Pons (tissue), 1 donor: Measurements from ENCODE around the gene SLBP.
A peak's percentile ranks its signal among the peaks of the same experiment; 100 is the strongest.

Experiments
- DNase-seq: peaks from one replicate; pipeline ENCODE4 v3.0.0-alpha.2; 2016; ENCODE audit warnings: low spot score

SLBP gene

DNA sequence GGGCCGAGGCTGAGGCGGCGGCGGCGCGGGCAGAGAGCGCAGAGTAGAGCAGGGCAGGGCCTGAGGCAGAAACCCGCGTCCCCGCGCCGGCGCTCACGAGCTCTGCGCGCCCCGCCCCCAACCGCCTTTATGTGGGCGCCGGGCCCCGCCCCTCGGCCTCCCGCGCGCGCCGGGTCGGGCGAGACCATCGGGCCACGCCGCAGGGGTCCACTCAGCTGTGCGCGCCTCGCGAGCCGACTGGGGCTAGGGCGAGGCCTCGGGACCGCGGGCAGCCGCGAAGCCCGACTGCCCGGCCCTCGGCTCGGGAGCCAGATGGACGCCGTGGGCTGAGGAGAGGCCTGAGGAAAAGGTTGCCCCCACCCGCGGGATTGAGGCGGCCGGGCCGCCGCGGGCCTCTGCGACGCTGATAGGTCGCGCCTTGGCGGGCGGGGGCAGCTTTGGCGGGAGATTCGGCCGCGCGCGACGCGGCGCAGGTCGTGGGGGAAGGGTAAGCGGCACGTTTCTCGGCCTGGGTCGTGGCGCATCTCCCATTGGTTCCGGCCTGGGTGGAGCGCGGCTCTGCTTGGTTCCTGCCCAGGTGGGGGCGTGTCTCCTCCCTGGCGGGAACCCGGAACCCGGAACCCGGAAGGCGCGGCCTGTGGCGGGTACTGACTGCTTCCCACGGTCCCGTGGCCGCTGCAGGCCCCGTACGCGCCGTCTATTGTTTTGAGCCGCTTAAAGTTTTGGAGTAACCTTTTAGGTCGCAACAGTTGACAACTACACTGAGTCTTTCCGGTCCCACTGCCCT lies at the start of gene SLBP:
Gene SLBP, minus strand, starts transcription at position 104 of the 787 bp plus-strand sequence. CDS start 131 bp downstream, outside the sequence.
- peak; percentile 71 for DNase-seq

DNA sequence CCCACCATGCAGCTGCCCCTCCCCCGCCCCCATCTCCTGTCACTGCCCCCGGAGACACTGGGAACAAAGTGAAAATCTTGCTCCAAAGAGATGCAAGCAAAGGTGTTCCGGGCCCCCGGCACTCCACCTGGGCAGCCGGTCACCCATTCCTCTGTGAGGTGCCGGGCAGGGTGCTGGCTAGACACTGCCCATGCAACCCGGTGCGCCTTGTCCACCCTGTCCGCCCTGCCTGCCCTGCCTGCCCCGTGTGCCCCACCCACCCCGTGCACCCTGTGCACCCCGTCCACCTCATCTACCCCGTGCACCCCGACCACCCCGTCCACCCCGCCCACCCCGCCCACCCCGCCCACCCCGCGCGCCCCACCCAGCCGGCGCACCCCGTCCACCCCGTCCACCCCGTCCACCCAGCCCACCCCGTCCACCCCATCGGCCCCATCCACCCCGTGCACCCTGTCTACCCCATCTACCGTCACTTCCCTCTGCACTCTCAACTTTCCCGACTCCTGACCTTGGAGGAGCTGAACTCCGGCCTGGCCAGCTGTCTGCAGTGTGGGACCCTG lies 49.1 kb upstream of the SLBP start:
- no peak for DNase-seq

DNA sequence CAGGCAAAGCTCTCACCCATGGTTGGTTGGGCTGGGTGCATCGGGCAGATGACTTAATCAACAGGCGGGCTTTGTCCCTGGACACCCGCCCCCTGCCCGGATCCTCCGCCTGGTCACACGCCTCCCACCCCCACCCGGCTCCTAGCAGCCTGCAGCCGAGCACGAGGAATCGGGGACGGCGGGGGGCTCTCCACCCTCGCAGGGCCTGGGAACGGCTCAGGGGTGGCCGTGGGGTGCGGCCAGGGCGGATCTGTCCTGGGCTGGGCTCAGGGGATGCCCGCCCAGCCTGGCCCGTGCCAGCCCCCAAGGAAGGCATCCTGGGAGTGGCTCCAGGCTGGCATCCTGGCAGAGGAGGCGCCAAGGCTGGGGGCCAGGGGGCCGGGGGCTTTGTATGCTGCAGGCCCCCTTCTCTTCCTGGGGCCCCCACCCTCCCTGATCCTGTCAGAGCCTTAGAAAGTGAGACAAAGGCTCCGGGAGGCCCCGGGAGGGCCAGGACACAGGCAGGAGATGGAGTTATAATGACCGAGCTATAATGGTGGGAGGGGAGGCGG lies 48.5 kb upstream of the SLBP start:
- DNase-seq: no peak

GRCh38 chr4:1759818-1760223 lies 47.7 kb upstream of the SLBP start:
- DNase-seq: no peak

DNA sequence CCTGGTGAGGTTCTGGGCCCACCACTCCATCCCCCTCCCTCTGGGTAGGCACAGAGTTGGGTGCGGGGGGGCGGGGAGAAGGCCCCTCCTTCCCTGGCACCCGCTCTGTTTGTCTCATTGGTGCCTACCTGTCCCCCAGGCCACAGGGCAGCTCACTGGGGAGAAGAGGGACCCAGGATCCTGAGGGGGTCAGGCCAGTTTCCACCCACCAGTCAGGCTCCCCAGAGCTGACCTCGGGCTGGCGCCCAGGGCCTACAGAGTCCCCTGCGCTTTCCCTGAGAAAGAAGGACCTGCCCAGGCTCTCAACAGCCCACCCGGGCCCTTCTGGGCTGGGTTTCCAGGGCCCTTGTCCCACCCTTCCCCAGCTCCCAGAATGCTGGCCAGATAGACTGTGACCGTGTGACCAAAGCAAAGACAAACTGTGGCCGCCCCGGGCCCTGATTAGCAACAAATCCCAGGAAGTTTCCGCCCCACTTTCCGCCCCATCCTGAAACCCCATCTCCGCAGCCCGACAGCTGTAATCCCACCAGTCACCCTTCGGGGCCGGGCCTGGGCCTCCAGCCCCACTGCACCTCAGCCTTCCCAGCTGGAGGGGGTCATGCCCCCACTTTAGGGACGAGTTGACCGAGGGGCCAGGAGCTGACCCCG lies 47.2 kb upstream of the SLBP start:
- no peak for DNase-seq

DNA sequence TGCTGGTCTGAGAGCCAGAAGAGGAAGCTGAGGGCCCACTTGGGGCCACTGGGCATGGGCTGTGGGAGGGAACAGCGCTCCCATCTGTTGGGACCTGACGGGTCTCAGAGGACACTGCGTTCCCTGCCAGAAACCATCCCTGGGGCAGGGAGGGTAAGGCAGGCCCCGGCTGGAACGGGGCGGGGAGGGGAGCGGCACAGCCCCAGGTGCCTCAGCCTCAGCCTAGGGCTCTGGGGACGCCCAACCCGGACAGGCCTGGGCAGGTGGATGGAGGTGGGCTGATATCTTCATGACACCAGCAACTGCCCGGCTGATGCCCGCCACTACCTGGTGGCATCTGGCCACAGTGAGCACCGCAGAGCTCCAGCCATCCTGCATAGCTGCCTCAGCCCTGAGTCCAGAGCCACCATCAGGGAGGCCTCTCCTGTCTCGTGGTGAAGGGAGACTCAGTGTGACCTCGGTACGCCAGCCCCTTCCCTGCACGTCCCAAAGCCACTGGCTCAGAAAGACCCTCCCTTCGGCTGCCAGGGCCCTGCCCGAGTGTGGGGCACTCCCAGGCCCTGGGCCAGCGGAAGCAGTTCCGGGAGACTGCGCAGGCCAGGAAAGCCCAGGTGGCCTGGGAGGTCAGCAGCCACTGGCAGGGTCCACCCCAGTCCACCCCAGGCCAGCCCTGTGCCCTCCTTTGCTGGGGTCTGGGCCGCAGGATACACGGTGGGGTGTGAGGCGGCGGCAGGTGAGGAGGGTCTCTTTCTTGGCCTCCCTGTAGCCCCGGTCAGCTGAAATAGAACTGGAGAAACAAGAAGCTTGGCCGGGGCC lies 46.4 kb upstream of the SLBP start:
- no peak for DNase-seq

GRCh38 chr4:1757836-1758235 lies 45.7 kb upstream of the SLBP start:
- no peak for DNase-seq

GRCh38 chr4:1756893-1757779 lies 45.0 kb upstream of the SLBP start:
- no peak for DNase-seq

DNA sequence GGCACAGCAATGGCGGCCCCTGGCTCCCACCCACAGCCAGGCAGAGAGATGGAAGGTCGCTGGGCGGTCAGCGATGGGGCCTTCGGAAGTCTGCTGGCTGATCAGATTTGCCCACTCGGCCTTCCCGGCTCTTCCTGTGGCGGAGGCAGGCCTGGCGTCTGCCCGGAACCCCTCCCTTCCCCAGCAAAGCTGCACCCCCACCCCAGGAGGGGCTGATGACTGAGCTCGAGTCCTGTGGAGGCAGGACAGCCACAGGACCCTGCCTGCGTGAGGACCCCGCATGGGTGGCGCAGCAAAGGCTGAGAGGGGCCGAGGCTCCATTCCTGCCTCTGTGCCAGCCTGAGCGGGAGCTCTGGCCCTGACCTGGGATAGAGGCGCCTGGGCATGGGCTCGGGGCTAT lies 44.0 kb upstream of the SLBP start:
- no peak for DNase-seq

DNA sequence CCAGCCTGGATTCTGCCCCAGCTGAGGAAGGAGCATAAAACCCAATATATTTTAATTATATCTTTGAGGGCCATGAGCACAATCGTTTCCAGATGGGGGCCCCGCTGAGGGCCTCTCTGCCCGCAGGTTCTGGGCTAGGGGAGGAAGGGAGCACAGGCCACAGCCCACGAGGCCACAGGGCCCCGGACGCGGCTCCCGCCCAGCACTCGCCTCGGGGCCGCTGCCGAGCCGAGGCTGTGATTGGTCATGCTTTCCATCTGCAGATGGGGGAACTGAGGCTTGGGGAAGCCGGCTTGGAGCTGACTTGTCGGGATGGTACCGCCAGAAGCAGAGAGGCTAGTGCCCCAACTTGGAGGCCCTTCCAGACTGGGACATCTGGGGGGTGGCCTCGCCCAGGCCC lies 43.2 kb upstream of the SLBP start:
- no peak for DNase-seq

- DNase-seq: no peak
These were observed 42.2 kb upstream of the SLBP start for GRCh38 chr4:1754336-1754735.

DNA sequence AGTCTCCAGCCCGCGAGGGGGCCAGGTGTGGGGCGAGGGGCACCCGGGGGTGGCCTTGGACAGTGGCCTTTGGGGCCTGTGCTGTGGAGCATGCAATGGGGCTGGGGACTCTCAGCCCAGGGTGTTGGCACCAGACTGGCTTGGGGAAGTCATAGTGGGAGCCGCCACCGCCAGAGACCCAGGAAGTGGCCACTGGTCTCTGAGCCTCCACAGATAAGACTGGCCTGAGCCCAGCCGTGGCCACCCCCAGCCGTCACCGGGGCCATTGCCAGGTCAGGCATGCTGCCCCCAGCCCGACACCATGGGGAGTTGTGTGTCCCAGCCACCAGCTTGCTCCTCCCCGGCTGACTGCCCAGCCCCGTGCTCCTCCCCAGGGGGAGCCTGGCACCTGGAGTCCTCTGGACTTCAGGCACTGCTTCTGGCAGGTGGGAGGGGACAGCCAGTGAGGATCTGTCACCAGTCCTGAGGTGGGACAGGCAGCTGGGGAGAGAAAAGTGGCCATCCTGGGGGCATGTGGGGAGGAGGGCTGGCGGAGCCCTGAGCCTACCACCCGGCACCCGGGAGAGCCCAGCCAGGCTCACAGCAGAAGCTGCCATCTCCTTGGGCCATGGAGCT lies 41.7 kb upstream of the SLBP start:
- no peak for DNase-seq

DNA sequence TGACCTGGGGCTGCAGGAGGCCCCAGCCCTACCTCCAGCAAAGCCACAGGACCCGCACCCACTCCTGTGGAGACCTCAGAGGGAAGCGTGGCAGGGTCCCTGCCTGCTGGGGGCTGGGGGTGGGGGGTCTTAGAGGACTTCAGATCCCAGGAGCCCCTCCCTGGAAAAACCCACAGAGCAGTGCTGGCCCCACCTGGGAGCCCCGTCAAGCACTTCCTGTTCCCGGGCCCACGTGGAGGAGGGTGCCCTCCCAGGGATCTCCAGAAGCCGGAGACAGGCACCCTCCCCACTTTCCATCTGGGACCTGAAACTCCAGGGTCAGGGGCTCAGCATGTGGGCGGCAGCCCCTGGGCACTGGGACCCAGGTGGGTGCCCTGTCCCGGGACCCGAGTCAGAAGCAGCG lies 41.2 kb upstream of the SLBP start:
- no peak for DNase-seq

GRCh38 chr4:1752284-1753041 lies 40.3 kb upstream of the SLBP start:
- no peak for DNase-seq

DNA sequence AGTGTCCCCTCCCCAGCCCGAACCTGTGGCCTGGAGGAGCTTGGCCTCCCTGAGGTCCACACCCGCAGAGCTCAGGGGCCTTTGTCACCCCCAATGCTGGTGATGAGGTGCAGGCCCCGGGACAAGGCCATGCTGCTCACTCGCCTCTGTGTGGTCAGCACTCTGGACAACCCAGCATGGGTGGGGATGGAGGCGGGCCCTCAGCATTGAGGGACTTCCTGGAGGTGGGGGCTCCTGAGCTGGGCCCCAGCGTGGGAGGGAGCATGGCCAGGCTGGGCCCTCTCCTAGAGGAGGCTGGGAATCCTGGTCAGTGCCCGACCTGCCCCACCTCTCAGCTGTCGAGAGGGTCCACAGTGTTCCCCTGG lies 39.8 kb upstream of the SLBP start:
- DNase-seq: no peak

GRCh38 chr4:1751155-1751918 lies 39.2 kb upstream of the SLBP start:
- no peak for DNase-seq

DNA sequence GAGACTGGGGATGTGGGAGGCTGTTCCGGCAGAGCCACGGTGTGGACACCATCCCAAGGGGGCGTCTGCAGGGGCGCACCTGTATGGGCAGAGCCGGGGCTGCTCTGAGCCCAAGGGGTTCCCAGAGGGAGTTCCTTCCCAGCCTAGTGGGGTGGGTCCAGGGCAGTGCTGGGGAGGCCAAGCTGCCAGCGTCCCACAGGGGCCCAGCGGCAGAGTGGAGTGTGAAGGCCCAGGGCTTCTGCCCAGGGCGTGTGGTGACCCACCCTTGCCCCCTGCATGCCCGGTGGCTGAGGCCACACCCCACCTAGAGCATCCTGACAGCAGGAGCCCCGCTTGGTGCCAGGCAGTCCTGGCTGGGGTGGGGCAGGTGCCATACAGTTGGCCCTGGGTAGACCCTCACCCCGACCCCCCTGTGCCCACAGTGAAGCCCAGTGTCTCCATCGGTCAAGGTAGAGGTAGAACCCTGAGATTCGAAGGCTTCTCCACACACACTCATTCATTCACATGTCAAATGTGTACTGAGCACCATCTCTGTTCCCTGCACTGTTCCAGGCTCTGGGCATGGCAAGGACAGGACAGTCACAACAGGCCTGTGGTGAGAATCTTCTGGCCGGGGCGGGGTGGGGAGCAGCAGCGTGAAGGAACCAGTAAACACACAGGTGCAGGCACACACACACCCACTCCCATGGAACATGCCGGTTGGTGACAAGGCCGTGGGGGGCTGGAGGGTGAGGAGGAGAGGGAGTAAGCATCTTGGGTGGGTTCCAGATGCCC lies 38.4 kb upstream of the SLBP start:
- DNase-seq: no peak

DNA sequence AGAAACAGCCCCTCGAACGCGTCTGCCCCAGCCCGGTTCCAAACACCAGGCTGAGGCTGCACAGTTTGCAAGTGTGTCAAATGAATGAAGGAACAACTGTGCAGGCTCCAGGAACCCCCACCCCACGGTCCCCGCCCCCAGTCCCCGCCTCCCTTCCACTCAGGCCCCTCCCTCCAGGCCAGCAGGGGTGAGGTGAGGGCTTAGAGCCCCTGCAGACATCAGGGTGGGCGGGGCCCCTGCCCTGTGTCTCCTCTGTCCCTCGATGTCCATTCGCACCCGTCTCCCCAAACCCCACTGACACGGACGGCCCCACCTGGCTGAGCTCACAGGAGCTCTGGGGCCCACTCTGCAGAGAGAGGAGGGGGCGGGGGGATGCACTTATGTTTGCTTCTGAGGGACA lies 37.7 kb upstream of the SLBP start:
- no peak for DNase-seq

DNA sequence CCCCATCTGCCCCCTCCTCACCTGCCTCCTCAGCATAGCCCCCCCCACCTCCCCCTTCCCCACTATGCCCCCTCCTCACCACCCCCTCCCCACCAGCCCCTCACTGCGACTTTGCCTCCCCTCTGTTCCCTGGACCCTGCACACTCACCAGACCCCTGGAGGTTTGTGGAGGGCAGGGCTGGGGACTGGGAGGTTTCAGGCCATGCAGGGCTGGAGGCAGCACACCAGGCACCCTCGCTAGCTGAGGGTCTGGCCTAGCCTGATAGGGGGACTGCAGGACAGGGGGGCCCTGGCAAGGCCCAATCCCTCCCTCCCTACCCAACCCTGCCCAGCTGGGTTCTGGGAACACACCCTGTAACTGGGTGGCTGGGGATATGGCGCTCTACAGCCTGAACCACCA lies 37.3 kb upstream of the SLBP start:
- DNase-seq: no peak
